WTC11 (cell line): ENCODE results near the gene DYNLL2. TPM values are rescaled to one million over a fixed set of nuclear protein-coding genes. Genes with fewer than 3 reads are reported as not detected.

Experiments used
- ARID4B ChIP-seq: sonication (generic); formaldehyde crosslinking; IDR thresholded peaks from 2 replicates; pipeline ENCODE4 v1.8.0; 2023; ENCODE audit warnings: missing genetic modification reagents, mild to moderate bottlenecking, borderline replicate concordance
- E2F4 ChIP-seq: sonication (generic); formaldehyde crosslinking; IDR thresholded peaks from 2 replicates; pipeline ENCODE4 v1.8.1; 2022; ENCODE audit warnings: low read depth, mild to moderate bottlenecking, moderate library complexity, missing genetic modification reagents, borderline replicate concordance
- E2F5 ChIP-seq: sonication (generic); formaldehyde crosslinking; IDR thresholded peaks from 2 replicates; pipeline ENCODE4 v1.8.1; 2022; ENCODE audit warnings: mild to moderate bottlenecking, moderate library complexity, missing genetic modification reagents
- GABPB1 ChIP-seq: sonication (generic); formaldehyde crosslinking; IDR thresholded peaks from 2 replicates; pipeline ENCODE4 v1.8.1; 2023; ENCODE audit warnings: mild to moderate bottlenecking, missing genetic modification reagents
- NFE2L1 ChIP-seq: sonication (generic); formaldehyde crosslinking; IDR thresholded peaks from 2 replicates; pipeline ENCODE4 v1.8.1; 2023; ENCODE audit warnings: missing genetic modification reagents
- NR2C2 ChIP-seq: sonication (generic); formaldehyde crosslinking; IDR thresholded peaks from 2 replicates; pipeline ENCODE4 v1.8.0; 2022; ENCODE audit warnings: mild to moderate bottlenecking, missing genetic modification reagents
- NR3C1 ChIP-seq: sonication (generic); formaldehyde crosslinking; conservative IDR thresholded peaks from 2 replicates; pipeline ENCODE4 v1.8.1; 2023; ENCODE audit warnings: low read depth, mild to moderate bottlenecking, missing genetic modification reagents
- PRDM15 ChIP-seq: sonication (generic); formaldehyde crosslinking; IDR thresholded peaks from 2 replicates; pipeline ENCODE4 v1.8.0; 2022; ENCODE audit warnings: missing genetic modification reagents
- PREB ChIP-seq: sonication (generic); formaldehyde crosslinking; IDR thresholded peaks from 2 replicates; pipeline ENCODE4 v1.8.1; 2022; ENCODE audit warnings: mild to moderate bottlenecking, missing genetic modification reagents, moderate library complexity, borderline replicate concordance
- ZNF512 ChIP-seq: sonication (generic); formaldehyde crosslinking; IDR thresholded peaks from 2 replicates; pipeline ENCODE4 v1.8.1; 2022; ENCODE audit warnings: missing genetic modification reagents, borderline replicate concordance
- ZNF532 ChIP-seq: fragments of 250-450 bp; sonication (Bioruptor Pico); IDR thresholded peaks from 2 replicates; pipeline ENCODE4 v1.9.0; 2021; ENCODE audit warnings: mild to moderate bottlenecking, borderline replicate concordance
- total RNA-seq: library from RNA; stranded (reverse); gene quantifications from 3 replicates; pipeline ENCODE4 v1.2.3, GENCODE V29; 2021

DYNLL2 gene
- total RNA-seq, 1 experiment from 2014 or later = 34.6 TPM

- TF ChIP-seq PRDM15 (no peak), E2F4 (CRISPR knock-in tag) (no peak), GABPB1 (CRISPR knock-in tag) (no peak), ZNF532 (CRISPR knock-in tag) (no peak), ARID4B (CRISPR knock-in tag) (no peak), NFE2L1 (CRISPR knock-in tag) (no peak), PREB (CRISPR knock-in tag) (no peak), ZNF512 (CRISPR knock-in tag) (no peak), NR3C1 (CRISPR knock-in tag) (no peak), E2F5 (no peak), NR2C2 (CRISPR knock-in tag) (no peak)
- TF ChIP-seq, all 79 proteins: peak for 0
These were observed 58.3 kb downstream of the DYNLL2 start (continued) for GRCh38 chr17:58141505-58141904.
